Measurements from ENCODE around the gene GNG7.
"Not testable (repeated sequence)": the region's sequence is repeated elsewhere in the genome, so short reads cannot be mapped to it uniquely, and the experiment has no call there.

- not testable (repeated sequence) for TF ChIP-seq CTCF (conservative IDR thresholded peaks at IDR 0.05); ZFX (IDR thresholded peaks at IDR 0.05)
Measured at GRCh38 chr19:2493448-2493847, 209.0 kb downstream of the GNG7 start.

Measured in C4-2B (cell line).